BJ (cell line): ENCODE data around the gene SMARCD3. TPM values are rescaled to one million over a fixed set of nuclear protein-coding genes. Genes with fewer than 3 reads are reported as not detected.

Source experiments
- CTCF ChIA-PET: fragments of 350-600 bp; formaldehyde crosslinking; extraction: SDS; loops from one replicate; lab custom pipeline; 2021; ENCODE audit warnings: antibody characterized with exemption, inconsistent platforms; lab: Yijun Ruan, JAX
- POLR2A ChIA-PET: fragments of 300-600 bp; sonication (Branson Sonifier 250); formaldehyde crosslinking; extraction: SDS; loops from one replicate; lab custom pipeline; 2021; ENCODE audit warnings: antibody characterized with exemption; lab: Charles Lee
- DNase-seq: peaks from one replicate; pipeline ENCODE4 v3.0.0-alpha.2; 2011; ENCODE audit warnings: low read depth
- H3K27me3 ChIP-seq: 2 replicates; pipeline ENCODE4 v1.6.0; 2011; ENCODE audit warnings: low read length; ENCODE audit not compliant: control insufficient read depth, insufficient read depth
- H3K36me3 ChIP-seq: 2 replicates; pipeline ENCODE4 v1.5.1; 2011; ENCODE audit warnings: low read length; ENCODE audit not compliant: control insufficient read depth, insufficient read depth
- H3K4me3 ChIP-seq: 2 replicates; pipeline ENCODE4 v1.5.1; 2011; ENCODE audit warnings: low read depth, mild to moderate bottlenecking, control low read depth, low read length
- CTCF ChIP-seq: IDR thresholded peaks from 2 replicates; pipeline ENCODE4 v1.5.1; 2011; ENCODE audit warnings: low read depth, mild to moderate bottlenecking, control low read depth, inconsistent platforms, low read length, moderate library complexity; ENCODE audit not compliant: insufficient read depth
- polyA plus RNA-seq: library from polyadenylated mRNA; depleted of rRNA; stranded (reverse); fragments of >200 nt; gene quantifications from 2 replicates; pipeline ENCODE4 v1.2.3, GENCODE V29; 2011

The SMARCD3 gene
- polyA plus RNA-seq, 1 experiment = 46.6 TPM

- CTCF ChIA-PET = interaction anchor here (0.6 to 1.3 kb wide), 4 partner anchors 43 to 78 kb away, joined by 3 to 4 read pairs (median 3); no protein-coding TSS in a partner anchor
- Histone ChIP-seq H3K4me3 (peak overlapping the region; percentile 96), H3K36me3 (peaks cover 22% of the 10 kb centered on the region), H3K27me3 (no peaks in the 10 kb centered on the region)
- no peak for DNase-seq
- POLR2A ChIA-PET = no interaction called here
- TF ChIP-seq CTCF = no peak
Measured at GRCh38 chr7:151225948-151226510, 22.5 kb downstream of the SMARCD3 start.

- no peak for DNase-seq
- CTCF ChIA-PET = interaction anchor here (0.6 kb wide), 1 partner anchor 79 kb away, joined by 3 read pairs; no protein-coding TSS in a partner anchor
- TF ChIP-seq CTCF = no peak
- peaks cover 31% of the 10 kb centered on the region for H3K36me3 ChIP-seq
- H3K27me3 ChIP-seq = no peaks in the 10 kb centered on the region
- no peak overlapping the region for H3K4me3 ChIP-seq
- POLR2A ChIA-PET = no interaction called here
Measured at GRCh38 chr7:151223728-151224127, 24.8 kb downstream of the SMARCD3 start.

DNA sequence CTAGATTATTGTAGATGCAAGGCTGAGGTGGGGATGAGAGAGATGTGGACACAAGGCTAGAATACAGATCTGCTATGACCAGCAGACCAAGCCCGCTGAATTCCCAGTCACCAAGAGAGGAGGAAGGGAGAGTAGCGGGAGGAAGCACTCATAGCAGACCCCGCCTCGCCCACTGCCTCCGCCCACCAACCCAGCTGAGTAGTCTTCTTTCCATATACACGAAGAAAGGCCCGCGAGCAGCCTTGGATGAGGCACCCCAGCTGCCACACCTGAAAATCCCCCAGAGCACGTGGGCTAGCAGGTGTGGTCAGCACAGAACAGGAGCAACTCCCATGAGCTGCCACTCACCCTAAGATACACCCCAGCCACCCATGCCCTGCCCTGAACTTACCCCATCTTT, 30.3 kb downstream of the SMARCD3 start:
- Histone ChIP-seq H3K4me3 (no peak overlapping the region), H3K36me3 (peaks cover 42% of the 10 kb centered on the region), H3K27me3 (no peaks in the 10 kb centered on the region)
- DNase-seq = no peak
- TF ChIP-seq CTCF = no peak
- POLR2A ChIA-PET = no interaction called here
- CTCF ChIA-PET = no interaction called here

GRCh38 chr7:151215396-151215795, 33.1 kb downstream of the SMARCD3 start:
- no peak for DNase-seq
- ChIA-PET POLR2A (no interaction called here), CTCF (no interaction called here)
- no peaks in the 10 kb centered on the region for H3K27me3 ChIP-seq
- TF ChIP-seq CTCF = no peak
- peaks cover 30% of the 10 kb centered on the region for H3K36me3 ChIP-seq
- no peak overlapping the region for H3K4me3 ChIP-seq

GRCh38 chr7:151213826-151214225, 34.7 kb downstream of the SMARCD3 start:
- H3K27me3 ChIP-seq = no peaks in the 10 kb centered on the region
- DNase-seq = no peak
- ChIA-PET CTCF (interaction anchor here (0.5 to 0.6 kb wide), 2 partner anchors 88 to 381 kb away, joined by 3 read pairs; no protein-coding TSS in a partner anchor), POLR2A (no interaction called here)
- no peak for TF ChIP-seq CTCF
- peaks cover 25% of the 10 kb centered on the region for H3K36me3 ChIP-seq
- H3K4me3 ChIP-seq = no peak overlapping the region
